Keratinocyte (primary cell): Measurements from ENCODE around the gene PYROXD2. TPM values are rescaled to one million over a fixed set of nuclear protein-coding genes. Genes with fewer than 3 reads are reported as not detected.

ENCODE experiments used
- DNase-seq: peaks from one replicate; pipeline ENCODE4 v3.0.0-alpha.2; 2011; ENCODE audit warnings: low read depth, missing footprints, low spot score
- FAIRE-seq: peaks from 2 replicates; lab custom pipeline; 2011; peaks lifted over from hg19 to GRCh38; lab: Jason Lieb, UNC
- H2AFZ ChIP-seq: 2 replicates; pipeline ENCODE4 v1.6.0; 2012; ENCODE audit warnings: low read length, control low read depth, inconsistent platforms; ENCODE audit not compliant: control insufficient read depth
- H3K27ac ChIP-seq: 2 replicates; pipeline ENCODE4 v1.5.1; 2011; ENCODE audit warnings: low read length; ENCODE audit not compliant: control insufficient read depth, insufficient read depth
- H3K27me3 ChIP-seq: 3 replicates; pipeline ENCODE4 v1.6.0; 2011; ENCODE audit warnings: low read length; ENCODE audit not compliant: control insufficient read depth, insufficient read depth; ENCODE audit errors: extremely low read depth
- H3K36me3 ChIP-seq, 2 experiments: 2 replicates in 1 of 2; 3 replicates in 1 of 2; pipeline ENCODE4 v1.5.1; 2011; ENCODE audit warnings: low read length in 2 of 2, mild to moderate bottlenecking in 1 of 2; ENCODE audit not compliant: control insufficient read depth in 2 of 2, insufficient read depth in 2 of 2; ENCODE audit errors: extremely low read depth in 1 of 2
- H3K4me1 ChIP-seq: 3 replicates; pipeline ENCODE4 v1.5.1; 2011; ENCODE audit warnings: low read length; ENCODE audit not compliant: control insufficient read depth, insufficient read depth; ENCODE audit errors: extremely low read depth
- H3K4me2 ChIP-seq: 3 replicates; pipeline ENCODE4 v1.6.0; 2011; ENCODE audit warnings: low read depth, low read length; ENCODE audit not compliant: control insufficient read depth, insufficient read depth; ENCODE audit errors: extremely low read depth
- H3K4me3 ChIP-seq, 3 experiments: fragments of 200-600 bp in 1 of 3; sonication (generic) in 1 of 3; 2 replicates in 2 of 3; 3 replicates in 1 of 3; pipeline ENCODE4 v1.5.1; 2011 to 2016; ENCODE audit warnings: low read length in 3 of 3, mild to moderate bottlenecking in 3 of 3, control low read depth in 2 of 3, inconsistent platforms in 1 of 3, low read depth in 1 of 3, mixed read lengths in 1 of 3, mixed run types in 1 of 3, moderate library complexity in 1 of 3; ENCODE audit not compliant: control insufficient read depth in 2 of 3, insufficient read depth in 2 of 3; ENCODE audit errors: extremely low read depth in 1 of 3
- H3K79me2 ChIP-seq: 2 replicates; pipeline ENCODE4 v1.6.0; 2012; ENCODE audit warnings: low read length; ENCODE audit not compliant: control insufficient read depth, insufficient read depth
- H3K9ac ChIP-seq: 3 replicates; pipeline ENCODE4 v1.6.0; 2011; ENCODE audit warnings: low read length; ENCODE audit not compliant: control insufficient read depth, insufficient read depth; ENCODE audit errors: extremely low read depth
- H3K9me1 ChIP-seq: 3 replicates; pipeline ENCODE4 v1.6.0; 2011; ENCODE audit warnings: low read length; ENCODE audit not compliant: control insufficient read depth, insufficient read depth; ENCODE audit errors: extremely low read depth
- H3K9me3 ChIP-seq: 2 replicates; pipeline ENCODE4 v1.5.1; 2012; ENCODE audit warnings: low read depth, low read length; ENCODE audit not compliant: control insufficient read depth
- H4K20me1 ChIP-seq: 3 replicates; pipeline ENCODE4 v1.6.0; 2011; ENCODE audit warnings: low read length; ENCODE audit not compliant: control insufficient read depth, insufficient read depth; ENCODE audit errors: extremely low read depth
- EZH2 ChIP-seq: IDR thresholded peaks from one replicate; pipeline ENCODE4 v1.6.1; 2012; ENCODE audit warnings: inconsistent platforms, mild to moderate bottlenecking, low read length, moderate library complexity
- dilution Hi-C: fragments of 300-500 bp; cut with MboI; formaldehyde crosslinking; loops from one replicate; pipeline ENCODE4 v1.7.0; 2020; ENCODE audit warnings: low sequenced_read_pairs; ENCODE audit not compliant: extremely low pct_ligation_motif_present
- polyA plus RNA-seq, 5 experiments: library from polyadenylated mRNA; depleted of rRNA in 3 of 5; stranded (reverse) in 3 of 5; stranded (forward) in 1 of 5; unstranded in 1 of 5; fragments of >200 nt; gene quantifications; 1 replicate in 1 of 5; 2 replicates in 3 of 5; 3 replicates in 1 of 5; pipeline versions ENCODE4 v1.2.1 to v1.2.3, GENCODE V29; 2011 to 2012; ENCODE audit warnings: missing spikeins in 2 of 5, low read depth in 1 of 5, low replicate concordance in 1 of 5
- TF ChIP-seq, protein P1 (sequence below), 3 experiments: IDR thresholded peaks in 1 of 3; conservative IDR thresholded peaks in 1 of 3; optimal IDR thresholded peaks in 1 of 3; 2 replicates in 2 of 3; 3 replicates in 1 of 3; pipeline versions ENCODE3 to v1.5.1; 2011; ENCODE audit warnings: low read length in 3 of 3, mild to moderate bottlenecking in 3 of 3, moderate library complexity in 2 of 3, control low read depth in 1 of 3, inconsistent platforms in 1 of 3; ENCODE audit not compliant: insufficient read depth in 2 of 3; ENCODE audit errors: extremely low read depth in 1 of 3

The PYROXD2 gene
- polyA plus RNA-seq, 1 donor (not counting 4 experiments of a cell fraction or from before 2014, with no cell fraction given): 4.4 TPM

DNA sequence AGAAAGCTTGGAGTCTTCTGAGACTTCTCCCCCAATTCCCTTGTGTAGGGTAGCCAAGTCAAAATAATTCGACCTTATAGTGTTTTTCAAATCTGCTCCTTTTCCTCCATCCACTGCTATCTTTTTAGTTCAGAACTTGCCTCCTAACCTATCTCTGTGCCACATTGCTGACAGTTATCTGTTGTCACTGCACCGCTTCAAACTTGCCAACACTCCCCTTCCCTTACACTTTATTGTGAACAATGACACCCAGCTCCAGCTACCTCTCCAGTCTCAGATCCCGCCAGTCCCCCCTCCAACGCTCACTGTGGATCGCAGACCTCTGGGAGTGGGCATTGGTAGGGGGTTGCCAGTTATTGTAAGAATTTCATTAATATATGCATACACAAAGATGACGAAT lies 48.0 kb upstream of the PYROXD2 start:
- no peaks in the 10 kb centered on the region for H3K27me3 ChIP-seq
- TF ChIP-seq EZH2: no peak
- TF ChIP-seq, protein P1, sequence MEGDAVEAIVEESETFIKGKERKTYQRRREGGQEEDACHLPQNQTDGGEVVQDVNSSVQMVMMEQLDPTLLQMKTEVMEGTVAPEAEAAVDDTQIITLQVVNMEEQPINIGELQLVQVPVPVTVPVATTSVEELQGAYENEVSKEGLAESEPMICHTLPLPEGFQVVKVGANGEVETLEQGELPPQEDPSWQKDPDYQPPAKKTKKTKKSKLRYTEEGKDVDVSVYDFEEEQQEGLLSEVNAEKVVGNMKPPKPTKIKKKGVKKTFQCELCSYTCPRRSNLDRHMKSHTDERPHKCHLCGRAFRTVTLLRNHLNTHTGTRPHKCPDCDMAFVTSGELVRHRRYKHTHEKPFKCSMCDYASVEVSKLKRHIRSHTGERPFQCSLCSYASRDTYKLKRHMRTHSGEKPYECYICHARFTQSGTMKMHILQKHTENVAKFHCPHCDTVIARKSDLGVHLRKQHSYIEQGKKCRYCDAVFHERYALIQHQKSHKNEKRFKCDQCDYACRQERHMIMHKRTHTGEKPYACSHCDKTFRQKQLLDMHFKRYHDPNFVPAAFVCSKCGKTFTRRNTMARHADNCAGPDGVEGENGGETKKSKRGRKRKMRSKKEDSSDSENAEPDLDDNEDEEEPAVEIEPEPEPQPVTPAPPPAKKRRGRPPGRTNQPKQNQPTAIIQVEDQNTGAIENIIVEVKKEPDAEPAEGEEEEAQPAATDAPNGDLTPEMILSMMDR (optimal IDR thresholded peaks at IDR 0.05 in 1 of 3, IDR thresholded peaks at IDR 0.05 in 1 of 3, conservative IDR thresholded peaks at IDR 0.05 in 1 of 3; ENCODE audit: extremely low read depth in 1 of 3, insufficient read depth in 2 of 3, low read length in 3 of 3): no peak
- H3K4me2 ChIP-seq: no peak overlapping the region
- dilution Hi-C loops: no loop called here
- H3K9ac ChIP-seq: no peak overlapping the region
- no peaks in the 10 kb centered on the region for H3K36me3 ChIP-seq
- peaks cover 14% of the 10 kb centered on the region for H3K4me1 ChIP-seq
- FAIRE-seq: no peak
- no peaks in the 10 kb centered on the region for H4K20me1 ChIP-seq
- DNase-seq: no peak
- no peak overlapping the region for H3K4me3 ChIP-seq
- no peaks in the 10 kb centered on the region for H3K9me1 ChIP-seq
- H3K27ac ChIP-seq: no peak overlapping the region
- H3K79me2 ChIP-seq: no peaks in the 10 kb centered on the region
- H3K9me3 ChIP-seq: no peaks in the 10 kb centered on the region
- H2AFZ ChIP-seq: no peak overlapping the region

DNA sequence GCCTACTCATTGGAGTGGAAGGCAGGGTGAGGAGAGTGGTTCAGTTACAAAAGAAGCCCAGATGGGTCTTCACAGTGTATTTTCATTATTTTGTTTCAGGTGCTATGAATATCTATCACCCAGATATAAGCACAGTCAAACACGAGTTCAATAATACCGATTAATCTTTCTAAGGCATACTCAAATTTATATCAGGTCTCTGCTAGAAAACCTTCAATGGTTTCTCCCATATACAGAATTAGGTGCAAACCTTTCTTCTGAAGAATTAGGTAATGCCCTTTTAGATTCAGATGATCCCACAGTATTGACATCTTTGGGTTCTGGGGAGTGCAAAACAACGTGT lies 46.5 kb upstream of the PYROXD2 start:
- Histone ChIP-seq H3K9ac (no peak overlapping the region), H3K79me2 (no peaks in the 10 kb centered on the region)

More for the DNA sequence above, 46.5 kb upstream of the PYROXD2 start:
- no peaks in the 10 kb centered on the region for H3K9me3 ChIP-seq
- no peaks in the 10 kb centered on the region for H3K36me3 ChIP-seq
- H3K4me3 ChIP-seq: no peak overlapping the region
- H2AFZ ChIP-seq: no peak overlapping the region
- FAIRE-seq (no peak), DNase-seq (no peak)
- dilution Hi-C loops: no loop called here
- no peak overlapping the region for H3K4me2 ChIP-seq
- H3K9me1 ChIP-seq: no peaks in the 10 kb centered on the region
- no peak for TF ChIP-seq EZH2
- TF ChIP-seq, protein P1 (optimal IDR thresholded peaks at IDR 0.05 in 1 of 3, IDR thresholded peaks at IDR 0.05 in 1 of 3, conservative IDR thresholded peaks at IDR 0.05 in 1 of 3; ENCODE audit: extremely low read depth in 1 of 3, insufficient read depth in 2 of 3, low read length in 3 of 3): no peak
- peak overlapping the region; percentile 48 for H3K27ac ChIP-seq
- H3K27me3 ChIP-seq: no peaks in the 10 kb centered on the region
- peaks cover 25% of the 10 kb centered on the region for H3K4me1 ChIP-seq
- no peaks in the 10 kb centered on the region for H4K20me1 ChIP-seq
